H1 (cell line): ENCODE results near the gene VSIG2. TPM values are rescaled to one million over a fixed set of nuclear protein-coding genes. Genes with fewer than 3 reads are reported as not detected.

Experiments
- CTCF ChIP-seq, 3 experiments: IDR thresholded peaks; 1 replicate in 2 of 3; 2 replicates in 1 of 3; pipeline versions ENCODE4 v1.5.1 to v1.6.1; 2011; ENCODE audit warnings: low read length in 3 of 3, mild to moderate bottlenecking in 3 of 3, inconsistent platforms in 2 of 3, low read depth in 1 of 3, moderate library complexity in 1 of 3; ENCODE audit not compliant: insufficient read depth in 1 of 3; ENCODE audit errors: control extremely low read depth in 1 of 3
- POU5F1 ChIP-seq: IDR thresholded peaks from 2 replicates; pipeline ENCODE4 v1.6.1; 2011; ENCODE audit warnings: low read depth, mild to moderate bottlenecking, low read length, moderate library complexity
- SAP30 ChIP-seq: fragments of 300-600 bp; sonication (generic); IDR thresholded peaks from 2 replicates; pipeline ENCODE4 v1.7.1; 2012; ENCODE audit warnings: low read length, moderate library complexity, mild to moderate bottlenecking, inconsistent platforms; ENCODE audit not compliant: insufficient read depth, insufficient replicate concordance
- polyA plus RNA-seq, 7 experiments: library from polyadenylated mRNA; depleted of rRNA in 3 of 7; stranded (reverse) in 5 of 7; unstranded in 2 of 7; fragments of >200 nt in 5 of 7; fragments of 200-250 nt in 2 of 7; gene quantifications; 1 replicate in 5 of 7; 2 replicates in 1 of 7; 4 replicates in 1 of 7; pipeline versions ENCODE4 v1.2.1 to v1.2.3, GENCODE V29; 2011 to 2013; ENCODE audit warnings: missing spikeins in 2 of 7, mixed read lengths in 2 of 7
- total RNA-seq: library from RNA; stranded (reverse); fragmentation: NEBNext Ultra II Directional; extraction: Animal tissue kit (Norgen Biotek cat#: 25700); gene quantifications from 2 replicates; pipeline ENCODE4 v1.2.1, GENCODE V29; 2021

The VSIG2 gene
- total and polyA plus RNA-seq, 2 of the 8 experiments (the other 6 are each of a cell fraction or from before 2014, with no cell fraction given) = 0.18 TPM; not detected in 1

GRCh38 chr11:124761301-124762104 is 9.4 kb upstream of the VSIG2 start (continued):
- TF ChIP-seq CTCF (IDR thresholded peaks at IDR 0.05; ENCODE audit: control extremely low read depth in 1 of 3, insufficient read depth in 1 of 3, low read depth in 1 of 3, low read length in 3 of 3) (peak in 1 of 3 experiments; percentile 17; a peak in 1 of 4 replicates), POU5F1 (no peak), SAP30 (no peak)
